Astrocyte of the spinal cord (primary cell): ENCODE measurements around the gene PDCD1LG2.

Experiments used
- DNase-seq: peaks from one replicate; pipeline ENCODE4 v3.0.0; 2011; ENCODE audit warnings: low read depth, low spot score
- H3K4me3 ChIP-seq: 2 replicates; pipeline ENCODE4 v1.5.1; 2011; ENCODE audit warnings: low read depth, mild to moderate bottlenecking, low read length, moderate library complexity
- in situ Hi-C: cut with HindIII; loops from 2 replicates; pipeline ENCODE4 v1.10.0; 2017; ENCODE audit warnings: low sequenced_read_pairs
- TF ChIP-seq, protein P1 (sequence below): IDR thresholded peaks from 2 replicates; pipeline ENCODE4 v1.5.1; 2012; ENCODE audit warnings: low read depth, mild to moderate bottlenecking, low read length, inconsistent platforms

The PDCD1LG2 gene

DNA sequence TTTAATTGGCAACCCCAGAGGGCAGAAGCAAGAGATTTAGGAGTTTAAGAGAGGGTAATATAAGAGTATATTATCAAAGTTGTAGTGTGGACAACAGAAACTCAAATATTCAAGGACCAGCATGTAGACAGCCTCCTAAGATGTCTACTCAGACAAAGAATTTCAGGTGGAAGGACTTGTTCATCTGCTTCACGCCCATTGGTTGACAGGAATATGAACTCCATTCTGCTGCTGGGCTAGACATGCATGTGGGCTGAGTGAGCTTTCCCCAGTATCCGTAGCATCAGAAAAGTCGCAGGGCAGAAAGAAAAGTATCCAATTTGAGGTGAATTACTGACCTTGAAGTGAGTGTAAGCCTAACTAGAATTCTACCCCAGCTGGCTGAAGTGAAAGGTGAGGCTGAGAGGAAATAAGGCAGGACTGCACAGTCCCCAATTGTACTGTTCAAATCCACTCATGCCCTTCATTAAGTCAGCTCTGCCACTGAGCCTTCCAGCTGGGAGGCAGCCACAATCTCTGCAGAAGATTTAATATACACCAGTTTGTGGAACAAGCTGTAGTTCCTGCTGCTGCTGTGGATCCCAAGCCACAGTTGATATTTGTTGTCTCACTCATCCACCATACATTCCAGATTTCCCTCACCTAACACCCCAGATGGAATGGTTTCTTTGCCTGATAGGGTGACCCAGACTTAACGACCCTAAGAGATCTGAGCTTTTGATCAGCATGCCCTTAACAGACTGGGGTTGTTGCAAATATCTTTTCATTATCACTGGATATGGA, 41.2 kb downstream of the PDCD1LG2 start:
- no peak overlapping the region for H3K4me3 ChIP-seq
- TF ChIP-seq, protein P1, sequence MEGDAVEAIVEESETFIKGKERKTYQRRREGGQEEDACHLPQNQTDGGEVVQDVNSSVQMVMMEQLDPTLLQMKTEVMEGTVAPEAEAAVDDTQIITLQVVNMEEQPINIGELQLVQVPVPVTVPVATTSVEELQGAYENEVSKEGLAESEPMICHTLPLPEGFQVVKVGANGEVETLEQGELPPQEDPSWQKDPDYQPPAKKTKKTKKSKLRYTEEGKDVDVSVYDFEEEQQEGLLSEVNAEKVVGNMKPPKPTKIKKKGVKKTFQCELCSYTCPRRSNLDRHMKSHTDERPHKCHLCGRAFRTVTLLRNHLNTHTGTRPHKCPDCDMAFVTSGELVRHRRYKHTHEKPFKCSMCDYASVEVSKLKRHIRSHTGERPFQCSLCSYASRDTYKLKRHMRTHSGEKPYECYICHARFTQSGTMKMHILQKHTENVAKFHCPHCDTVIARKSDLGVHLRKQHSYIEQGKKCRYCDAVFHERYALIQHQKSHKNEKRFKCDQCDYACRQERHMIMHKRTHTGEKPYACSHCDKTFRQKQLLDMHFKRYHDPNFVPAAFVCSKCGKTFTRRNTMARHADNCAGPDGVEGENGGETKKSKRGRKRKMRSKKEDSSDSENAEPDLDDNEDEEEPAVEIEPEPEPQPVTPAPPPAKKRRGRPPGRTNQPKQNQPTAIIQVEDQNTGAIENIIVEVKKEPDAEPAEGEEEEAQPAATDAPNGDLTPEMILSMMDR = no peak
- DNase-seq = peak; percentile 37
- in situ Hi-C loops = no loop called here

DNA sequence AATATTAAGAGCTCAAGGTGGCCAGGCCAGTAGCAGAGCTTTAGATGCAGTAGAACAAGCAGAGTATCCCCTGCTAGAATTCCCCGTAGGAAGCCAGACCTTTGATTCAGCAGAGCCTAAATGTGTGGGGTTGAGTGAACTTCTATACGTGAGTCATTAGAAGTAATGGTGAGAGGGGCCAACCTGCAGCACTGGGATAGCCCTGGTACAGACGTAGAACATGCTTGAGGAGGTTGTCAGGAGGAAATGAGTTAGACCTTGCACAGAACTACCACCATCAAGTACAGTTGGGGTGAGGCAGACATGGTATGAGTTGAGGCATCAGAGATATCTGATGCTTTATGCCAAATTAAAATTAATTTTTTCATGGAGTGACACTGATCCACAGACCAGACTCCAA, 42.0 kb downstream of the PDCD1LG2 start:
- in situ Hi-C loops = no loop called here
- DNase-seq = peak; percentile 31
- TF ChIP-seq, protein P1 = no peak
- H3K4me3 ChIP-seq = no peak overlapping the region

DNA sequence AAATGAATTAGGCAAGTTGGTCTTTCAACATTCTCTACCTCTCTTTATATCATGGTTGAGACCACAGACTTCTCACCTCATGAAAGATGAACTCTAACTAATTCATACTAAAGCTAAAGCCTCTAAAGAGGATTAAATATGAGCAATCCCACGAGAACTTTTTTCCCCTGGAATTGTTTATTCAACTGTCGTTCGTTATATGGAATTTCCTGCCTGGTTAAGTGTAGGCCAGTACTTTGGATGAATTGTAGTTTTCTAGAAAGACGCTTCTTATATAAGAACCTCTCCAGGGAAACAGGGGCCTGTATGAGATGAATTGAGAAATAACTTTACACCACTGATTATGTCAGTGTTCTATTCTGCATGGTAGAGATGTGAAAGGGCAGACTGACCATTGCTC, 42.9 kb downstream of the PDCD1LG2 start:
- peak; percentile 85 for DNase-seq
- TF ChIP-seq, protein P1 = no peak
- no peak overlapping the region for H3K4me3 ChIP-seq
- in situ Hi-C loops = no loop called here

DNA sequence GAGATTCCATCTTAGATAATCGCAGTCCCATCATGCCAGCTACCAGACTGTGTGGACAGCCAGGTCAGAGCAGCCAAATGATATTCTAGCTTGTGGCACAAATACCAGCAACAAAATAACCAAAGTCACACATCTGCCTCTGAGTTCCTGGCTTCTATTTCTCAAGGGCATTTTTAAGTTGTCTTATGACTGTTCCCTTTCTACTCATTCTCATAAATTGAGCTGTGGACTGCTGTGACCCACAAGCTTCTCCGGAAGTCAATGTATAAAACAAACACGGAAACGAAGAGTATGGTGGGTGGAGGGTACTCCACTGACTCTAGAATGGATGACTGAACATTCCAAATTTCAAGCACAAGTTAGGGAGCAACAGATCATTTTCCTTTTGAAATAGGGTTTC, 43.9 kb downstream of the PDCD1LG2 start:
- TF ChIP-seq, protein P1 = no peak
- in situ Hi-C loops = no loop called here
- H3K4me3 ChIP-seq = no peak overlapping the region
- peak; percentile 30 for DNase-seq

DNA sequence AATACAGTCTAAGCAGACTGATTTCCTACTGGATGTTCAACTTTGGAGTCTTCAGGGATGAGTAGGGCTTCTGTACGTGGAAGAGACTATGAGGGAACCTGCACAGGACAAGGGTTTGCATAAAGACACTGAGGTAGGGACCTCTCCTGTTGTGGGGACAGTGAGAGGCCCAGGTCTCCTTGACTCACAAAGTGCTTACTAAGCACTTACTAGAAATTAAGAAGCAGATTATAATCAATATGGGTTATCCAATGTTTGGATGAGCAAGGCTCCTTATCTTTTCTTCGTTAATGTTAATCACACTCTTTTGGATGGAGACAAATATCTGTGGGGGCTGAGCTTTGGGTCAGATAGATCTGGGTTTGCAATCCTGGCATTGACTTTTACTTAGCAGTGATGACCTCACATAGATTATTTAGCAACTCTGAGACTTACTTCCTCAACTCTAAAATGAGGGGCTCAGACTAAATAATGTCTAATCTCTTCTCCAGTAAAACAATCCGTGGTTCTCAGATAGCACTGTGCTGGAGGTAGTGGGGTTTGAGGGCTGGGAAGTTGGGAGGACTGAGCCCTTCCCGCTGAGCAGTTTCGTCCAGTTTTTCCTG, 45.9 kb downstream of the PDCD1LG2 start:
- in situ Hi-C loops = no loop called here
- TF ChIP-seq, protein P1 = no peak
- H3K4me3 ChIP-seq = no peak overlapping the region
- DNase-seq = no peak

DNA sequence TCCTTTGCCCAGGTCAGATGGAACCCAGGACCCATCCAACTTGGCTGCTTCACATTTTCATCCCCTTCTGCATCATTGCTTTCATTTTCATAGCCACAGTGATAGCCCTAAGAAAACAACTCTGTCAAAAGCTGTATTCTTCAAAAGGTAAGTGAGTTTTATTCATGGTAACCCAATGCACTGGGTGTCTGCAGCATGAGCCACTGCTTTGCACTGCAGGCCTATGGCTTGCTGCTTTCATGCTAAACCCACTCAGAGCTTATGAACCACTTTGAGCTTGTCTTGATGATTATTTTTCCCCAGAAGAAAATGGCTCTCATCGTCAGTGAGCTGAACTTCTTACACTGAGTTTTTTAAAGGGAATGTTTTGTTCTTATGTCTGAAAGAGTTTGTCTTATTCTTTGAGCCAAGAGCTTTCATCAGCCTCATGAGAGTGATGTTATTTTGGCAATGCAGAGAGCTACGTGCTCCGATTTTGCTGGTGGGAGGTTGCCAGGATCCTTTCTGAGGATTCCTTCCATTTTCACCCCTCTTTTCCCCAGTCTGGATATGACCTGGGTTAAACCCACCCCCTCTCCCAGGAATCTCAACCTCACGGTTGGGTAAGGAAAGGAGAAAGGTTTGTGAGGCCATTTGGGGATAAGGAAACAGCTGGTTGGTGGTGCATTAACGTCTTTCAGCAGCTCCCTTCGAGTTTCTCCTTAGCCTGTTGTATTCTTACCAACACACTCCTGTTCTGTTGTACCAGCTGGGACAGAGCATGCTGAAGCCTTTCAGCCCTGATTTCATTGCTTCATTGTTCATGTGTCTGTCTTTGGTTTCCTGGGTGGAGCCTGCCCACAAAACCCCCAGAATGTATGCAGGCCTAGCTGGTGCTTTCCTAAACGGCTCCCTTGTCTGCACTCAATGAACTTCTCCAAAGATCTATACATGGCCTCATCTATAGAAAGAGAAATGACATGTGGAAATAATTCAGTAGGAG, 47.6 kb downstream of the PDCD1LG2 start:
- H3K4me3 ChIP-seq = no peak overlapping the region
- DNase-seq = peak; percentile 12
- TF ChIP-seq, protein P1 = no peak
- in situ Hi-C loops = no loop called here
